Measurements from ENCODE around the gene MICU2.

The MICU2 gene

GRCh38 chr13:21616205-21616866 lies 12.4 kb upstream of the MICU2 start:
- Histone ChIP-seq H3K27ac (ENCODE audit: low read length) (no peak overlapping the region), H3K79me2 (ENCODE audit: low read length) (no peaks in the 10 kb centered on the region), H4K20me1 (ENCODE audit: insufficient read depth, low read length) (no peaks in the 10 kb centered on the region), H3K27me3 (ENCODE audit: low read depth, low read length) (peaks cover 23% of the 10 kb centered on the region), H3K4me3 (ENCODE audit: low read length) (no peak overlapping the region), H2AFZ (ENCODE audit: low read depth, low read length) (no peak overlapping the region), H3K9ac (ENCODE audit: low read length) (no peak overlapping the region), H3K9me3 (ENCODE audit: insufficient read depth, low read length) (no peaks in the 10 kb centered on the region), H3K4me2 (ENCODE audit: low read length) (no peak overlapping the region), H3K36me3 (replicated peaks; ENCODE audit: low read depth, low read length) (no peaks in the 10 kb centered on the region), H3K4me1 (ENCODE audit: low read length) (no peaks in the 10 kb centered on the region)
- TF ChIP-seq EZH2phosphoT487 (IDR thresholded peaks at IDR 0.05; ENCODE audit: low read depth) (no peak), CTCF (IDR thresholded peaks at IDR 0.05; ENCODE audit: low read depth, low read length) (no peak)

- no peak for TF ChIP-seq CTCF (IDR thresholded peaks at IDR 0.05; ENCODE audit: low read depth, low read length)
- TF ChIP-seq EZH2phosphoT487 (IDR thresholded peaks at IDR 0.05; ENCODE audit: low read depth): no peak
- peaks cover 15% of the 10 kb centered on the region; the same call in 1 of the 2 replicates for H3K27me3 ChIP-seq (ENCODE audit: low read depth, low read length)
Measured at GRCh38 chr13:21615427-21615826, 11.5 kb upstream of the MICU2 start.

GRCh38 chr13:21613791-21614190 lies 9.8 kb upstream of the MICU2 start:
- Histone ChIP-seq H3K9ac (ENCODE audit: low read length) (no peak overlapping the region), H3K27ac (ENCODE audit: low read length) (no peak overlapping the region), H3K27me3 (ENCODE audit: low read depth, low read length) (peaks cover 14% of the 10 kb centered on the region; the same call in 1 of the 2 replicates), H4K20me1 (ENCODE audit: insufficient read depth, low read length) (no peaks in the 10 kb centered on the region), H3K4me2 (ENCODE audit: low read length) (no peak overlapping the region), H3K9me3 (ENCODE audit: insufficient read depth, low read length) (no peaks in the 10 kb centered on the region), H3K4me3 (ENCODE audit: low read length) (no peak overlapping the region), H3K36me3 (replicated peaks; ENCODE audit: low read depth, low read length) (no peaks in the 10 kb centered on the region), H2AFZ (ENCODE audit: low read depth, low read length) (no peak overlapping the region), H3K4me1 (ENCODE audit: low read length) (no peaks in the 10 kb centered on the region), H3K79me2 (ENCODE audit: low read length) (no peaks in the 10 kb centered on the region)
- TF ChIP-seq EZH2phosphoT487 (IDR thresholded peaks at IDR 0.05; ENCODE audit: low read depth): no peak
- TF ChIP-seq CTCF (IDR thresholded peaks at IDR 0.05; ENCODE audit: low read depth, low read length): no peak

More at GRCh38 chr13:21615427-21615826, 11.5 kb upstream of the MICU2 start:
- Histone ChIP-seq H3K36me3 (replicated peaks; ENCODE audit: low read depth, low read length) (no peaks in the 10 kb centered on the region), H2AFZ (ENCODE audit: low read depth, low read length) (no peak overlapping the region), H3K79me2 (ENCODE audit: low read length) (no peaks in the 10 kb centered on the region), H3K4me3 (ENCODE audit: low read length) (no peak overlapping the region), H4K20me1 (ENCODE audit: insufficient read depth, low read length) (no peaks in the 10 kb centered on the region), H3K9me3 (ENCODE audit: insufficient read depth, low read length) (no peaks in the 10 kb centered on the region), H3K9ac (ENCODE audit: low read length) (no peak overlapping the region), H3K4me2 (ENCODE audit: low read length) (no peak overlapping the region), H3K4me1 (ENCODE audit: low read length) (no peaks in the 10 kb centered on the region), H3K27ac (ENCODE audit: low read length) (no peak overlapping the region)

- H3K79me2 ChIP-seq (ENCODE audit: low read length): no peaks in the 10 kb centered on the region
- H3K27ac ChIP-seq (ENCODE audit: low read length): no peak overlapping the region
- H3K9me3 ChIP-seq (ENCODE audit: insufficient read depth, low read length): no peaks in the 10 kb centered on the region
- no peaks in the 10 kb centered on the region for H3K36me3 ChIP-seq (replicated peaks; ENCODE audit: low read depth, low read length)
- H3K27me3 ChIP-seq (ENCODE audit: low read depth, low read length): no peaks in the 10 kb centered on the region
- TF ChIP-seq EZH2phosphoT487 (IDR thresholded peaks at IDR 0.05; ENCODE audit: low read depth): no peak
- TF ChIP-seq CTCF (IDR thresholded peaks at IDR 0.05; ENCODE audit: low read depth, low read length): no peak
- H2AFZ ChIP-seq (ENCODE audit: low read depth, low read length): no peak overlapping the region
- H3K4me1 ChIP-seq (ENCODE audit: low read length): no peaks in the 10 kb centered on the region
- no peak overlapping the region for H3K4me3 ChIP-seq (ENCODE audit: low read length)
- no peaks in the 10 kb centered on the region for H4K20me1 ChIP-seq (ENCODE audit: insufficient read depth, low read length)
- H3K9ac ChIP-seq (ENCODE audit: low read length): no peak overlapping the region
- H3K4me2 ChIP-seq (ENCODE audit: low read length): no peak overlapping the region
Measured at GRCh38 chr13:21611385-21611784, 7.4 kb upstream of the MICU2 start.
